Dendritic cell treated with granulocyte-macrophage colony-stimulating factor and Interleukin-4, amounts not matched to agents 40 ng/mL and 50 ng/mL, for 4 days (primary cell): Measurements from ENCODE around the gene ARHGAP8.

Experiments
- H3K27ac Mint-ChIP-seq: one replicate; pipeline ENCODE4 v1.8.0; 2022; ENCODE audit warnings: mild to moderate bottlenecking, mixed read lengths
- H3K27me3 Mint-ChIP-seq: one replicate; pipeline ENCODE4 v1.8.0; 2022; ENCODE audit warnings: mild to moderate bottlenecking, mixed read lengths
- H3K36me3 Mint-ChIP-seq: one replicate; pipeline ENCODE4 v1.8.0; 2022; ENCODE audit warnings: low read depth, mixed read lengths
- H3K4me1 Mint-ChIP-seq: one replicate; pipeline ENCODE4 v1.8.0; 2022; ENCODE audit warnings: low read depth, mixed read lengths
- H3K4me3 Mint-ChIP-seq: one replicate; pipeline ENCODE4 v1.8.0; 2022; ENCODE audit warnings: mild to moderate bottlenecking, moderate library complexity, mixed read lengths
- H3K9me3 Mint-ChIP-seq: one replicate; pipeline ENCODE4 v1.8.0; 2022; ENCODE audit warnings: mixed read lengths
- intact Hi-C: fragments of 100-400 bp; cut with micrococcal nuclease; formaldehyde crosslinking; loops from one replicate; pipeline ENCODE4 v1.15.0; 2022

ARHGAP8 gene

DNA sequence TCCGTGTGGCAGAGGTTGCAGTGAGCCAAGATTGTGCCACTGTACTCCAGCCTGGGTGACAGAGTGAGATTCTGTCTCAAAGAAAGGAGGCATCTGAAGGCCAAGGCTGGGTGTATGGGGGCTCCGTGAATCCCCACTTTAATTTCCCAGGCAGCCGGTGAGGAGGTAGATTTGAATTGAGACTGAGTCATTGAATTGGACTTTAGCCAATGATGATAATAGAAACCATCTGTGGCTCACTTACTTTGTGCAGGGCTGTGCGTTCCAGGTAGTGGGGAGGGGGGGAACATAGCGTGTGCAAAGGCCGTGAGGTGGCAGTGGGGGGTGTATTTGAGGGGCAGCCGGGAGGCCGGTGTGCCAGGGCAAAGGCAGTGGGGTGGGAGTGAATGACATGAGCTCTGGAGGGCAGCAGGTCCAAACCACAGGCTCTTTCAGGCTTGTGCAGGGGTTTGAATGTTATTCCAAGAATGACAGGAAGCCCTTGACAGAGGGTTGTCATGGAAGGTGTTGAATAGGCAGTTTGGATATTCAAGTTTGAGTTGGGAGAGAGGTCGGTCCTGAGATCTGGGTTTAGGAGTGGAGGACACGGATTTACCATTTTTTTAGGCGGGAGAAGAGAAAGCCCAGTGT lies 6.1 kb downstream of the ARHGAP8 start:
- Mint-ChIP-seq H3K27me3 (peaks cover 39% of the 10 kb centered on the region), H3K27ac (no peak overlapping the region), H3K36me3 (no peaks in the 10 kb centered on the region), H3K4me1 (no peaks in the 10 kb centered on the region), H3K4me3 (no peak overlapping the region), H3K9me3 (no peaks in the 10 kb centered on the region)
- intact Hi-C loops, result no loop called here

DNA sequence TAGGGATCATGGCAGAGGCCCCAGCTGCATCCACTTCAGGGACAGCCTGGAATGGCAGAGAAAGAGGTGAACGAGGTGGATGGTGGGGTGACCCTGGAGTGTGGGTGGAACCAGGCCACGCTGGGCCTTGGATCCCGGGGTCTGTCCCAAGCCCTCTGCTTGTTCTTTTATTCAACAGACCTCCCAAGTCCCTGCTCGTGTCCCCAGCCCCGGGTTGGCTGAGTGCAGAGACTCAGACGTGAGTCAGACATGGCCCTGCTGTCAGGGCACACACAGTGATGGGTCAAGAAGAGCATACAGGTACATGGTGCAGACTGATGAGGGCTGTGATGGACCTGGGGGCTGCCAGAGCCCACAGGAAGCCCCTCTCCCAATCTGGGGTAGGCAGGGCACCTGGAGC lies 6.6 kb downstream of the ARHGAP8 start:
- Mint-ChIP-seq H3K4me1 (no peaks in the 10 kb centered on the region), H3K27me3 (peaks cover 35% of the 10 kb centered on the region)

DNA sequence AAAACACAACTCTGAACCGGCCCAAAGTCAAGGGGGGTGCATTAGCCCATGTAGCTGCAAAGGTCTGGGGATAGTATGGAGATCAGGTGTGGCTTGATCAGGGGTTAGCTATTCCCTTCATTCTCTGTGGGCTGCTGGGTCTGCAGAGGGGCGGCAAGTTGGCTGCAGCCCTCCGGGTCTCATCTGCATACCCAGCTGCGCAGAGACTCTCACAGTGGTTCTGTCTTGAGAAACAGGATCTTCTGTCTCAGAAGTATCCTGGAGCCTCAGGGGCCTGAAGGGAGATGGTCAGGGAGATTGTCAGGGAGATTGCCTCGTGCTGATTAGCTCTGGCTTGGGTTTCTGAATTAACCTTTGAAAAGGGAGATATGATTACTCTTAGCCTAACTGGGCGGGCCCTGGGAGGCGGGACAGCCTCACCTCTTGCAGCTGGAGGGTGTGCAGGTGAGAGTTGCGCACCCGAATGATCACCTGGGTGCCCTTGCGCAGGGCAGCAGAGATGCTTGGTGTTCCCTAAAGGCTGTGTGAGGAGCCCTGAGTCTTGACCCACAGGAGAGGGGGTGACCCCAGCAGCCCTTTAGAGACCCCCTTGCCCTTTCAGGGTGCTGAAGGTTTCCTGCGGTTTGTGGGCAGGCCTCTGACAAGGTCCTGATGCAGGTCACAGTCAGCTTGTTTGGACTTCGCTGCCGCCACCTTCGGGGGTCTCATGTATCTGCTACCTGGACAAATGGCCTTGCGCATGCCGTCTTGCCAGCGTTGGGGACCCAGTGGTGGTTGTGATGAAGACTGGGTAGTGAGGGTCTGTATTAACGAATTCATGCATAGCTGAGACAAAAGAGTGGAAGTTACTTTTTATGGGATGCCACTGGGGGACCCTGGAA lies 7.3 kb downstream of the ARHGAP8 start:
- no peak overlapping the region for H3K27ac Mint-ChIP-seq
- H3K4me3 Mint-ChIP-seq, result no peak overlapping the region
- H3K4me1 Mint-ChIP-seq, result peaks cover 2% of the 10 kb centered on the region
- peaks cover 30% of the 10 kb centered on the region for H3K27me3 Mint-ChIP-seq
- intact Hi-C loops, result no loop called here
- no peaks in the 10 kb centered on the region for H3K9me3 Mint-ChIP-seq
- no peaks in the 10 kb centered on the region for H3K36me3 Mint-ChIP-seq

More for the DNA sequence above, 6.6 kb downstream of the ARHGAP8 start:
- Mint-ChIP-seq H3K4me3 (no peak overlapping the region), H3K36me3 (no peaks in the 10 kb centered on the region), H3K27ac (no peak overlapping the region), H3K9me3 (no peaks in the 10 kb centered on the region)
- intact Hi-C loops, result no loop called here

DNA sequence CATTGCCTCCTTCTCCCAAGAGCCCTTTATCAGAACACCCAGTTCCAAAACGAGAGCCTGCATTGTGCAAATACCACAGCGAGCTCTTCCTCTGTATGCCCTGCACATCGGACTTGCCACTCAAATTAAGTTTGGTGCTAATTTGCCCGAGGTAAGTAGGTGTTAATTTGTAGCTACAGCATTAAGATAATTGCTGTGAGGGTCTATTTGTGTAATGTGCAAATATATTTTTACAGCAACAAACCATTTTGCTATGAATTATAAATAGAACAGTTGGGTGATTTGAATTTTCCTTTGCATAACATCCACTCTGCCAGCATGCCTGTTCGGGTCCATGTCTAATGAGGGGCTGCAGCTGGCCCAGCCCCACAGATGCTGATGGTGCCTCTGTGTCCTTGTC lies 8.1 kb downstream of the ARHGAP8 start:
- Mint-ChIP-seq H3K4me3 (no peak overlapping the region), H3K9me3 (no peaks in the 10 kb centered on the region), H3K36me3 (no peaks in the 10 kb centered on the region), H3K27ac (no peak overlapping the region), H3K27me3 (peaks cover 27% of the 10 kb centered on the region), H3K4me1 (peaks cover 7% of the 10 kb centered on the region)
- intact Hi-C loops, result no loop called here

DNA sequence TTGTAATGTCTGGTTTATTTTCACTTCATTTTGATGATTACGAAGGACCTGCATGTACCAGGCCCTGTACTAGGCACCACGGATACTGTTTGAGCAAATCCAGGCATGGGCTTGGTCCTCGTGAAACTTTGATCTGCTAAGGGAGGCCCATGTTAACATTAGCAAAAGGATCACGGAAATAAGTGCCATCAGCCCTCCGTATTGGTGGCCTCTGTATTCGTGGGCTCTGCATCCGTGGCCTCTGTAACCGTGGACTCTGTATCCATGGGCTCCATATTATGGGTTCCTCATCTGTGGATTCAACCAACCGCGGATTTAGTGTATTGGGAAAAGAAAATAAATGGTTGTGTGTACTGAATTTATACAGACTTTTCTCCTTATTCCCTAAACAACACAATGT lies 8.7 kb downstream of the ARHGAP8 start:
- no peaks in the 10 kb centered on the region for H3K9me3 Mint-ChIP-seq

DNA sequence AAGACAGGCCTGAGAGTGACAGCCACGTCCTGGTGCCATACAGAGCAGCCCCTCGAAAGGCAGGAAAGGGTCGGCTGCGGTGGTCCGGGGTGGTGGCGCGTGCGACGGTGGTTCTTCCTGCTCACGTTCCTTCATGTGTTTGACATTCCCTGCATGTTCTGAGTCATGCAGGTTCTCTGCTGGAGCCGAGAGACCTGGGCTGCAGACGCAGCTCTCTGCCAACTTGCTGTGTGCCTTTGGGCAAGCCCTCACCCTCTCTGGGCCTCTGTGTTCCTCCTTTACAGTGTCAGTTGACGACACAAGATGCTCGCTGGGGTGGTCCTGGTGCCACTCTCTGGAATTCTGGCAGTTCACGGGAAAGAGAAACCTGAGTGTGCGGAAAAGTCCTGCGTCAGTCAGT lies 12.0 kb downstream of the ARHGAP8 start:
- peaks cover 17% of the 10 kb centered on the region for H3K27me3 Mint-ChIP-seq
- no peak overlapping the region for H3K4me3 Mint-ChIP-seq
- intact Hi-C loops, result no loop called here
- no peaks in the 10 kb centered on the region for H3K36me3 Mint-ChIP-seq
- H3K27ac Mint-ChIP-seq, result no peak overlapping the region
- peaks cover 7% of the 10 kb centered on the region for H3K4me1 Mint-ChIP-seq
- H3K9me3 Mint-ChIP-seq, result no peaks in the 10 kb centered on the region

More for the DNA sequence above, 8.7 kb downstream of the ARHGAP8 start:
- peaks cover 7% of the 10 kb centered on the region for H3K4me1 Mint-ChIP-seq
- no peak overlapping the region for H3K27ac Mint-ChIP-seq
- H3K27me3 Mint-ChIP-seq, result peaks cover 26% of the 10 kb centered on the region
- no peak overlapping the region for H3K4me3 Mint-ChIP-seq
- intact Hi-C loops, result no loop called here
- H3K36me3 Mint-ChIP-seq, result no peaks in the 10 kb centered on the region

DNA sequence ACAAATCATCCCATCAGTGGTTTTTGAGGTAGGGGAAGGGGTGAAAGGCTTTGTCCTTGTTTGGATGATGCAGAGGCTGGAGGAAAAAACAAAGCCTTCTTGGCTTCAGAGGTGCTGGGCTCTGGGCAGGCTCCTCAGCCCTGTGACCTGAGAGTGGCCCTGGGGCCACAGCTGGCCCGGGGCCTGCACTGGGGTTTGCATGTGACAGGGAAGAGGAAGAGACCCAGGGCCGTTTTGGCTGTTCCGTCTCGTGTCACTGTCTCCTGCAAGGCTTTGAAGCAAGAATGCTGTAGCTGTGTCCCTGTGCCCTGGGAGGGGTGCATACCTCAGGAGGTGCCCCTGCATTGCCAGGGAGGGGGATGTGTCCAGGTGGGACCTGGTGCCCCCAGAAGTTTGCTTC lies 12.6 kb downstream of the ARHGAP8 start:
- Mint-ChIP-seq H3K27me3 (peaks cover 17% of the 10 kb centered on the region), H3K36me3 (no peaks in the 10 kb centered on the region), H3K9me3 (no peaks in the 10 kb centered on the region), H3K4me3 (no peak overlapping the region), H3K27ac (no peak overlapping the region), H3K4me1 (peaks cover 7% of the 10 kb centered on the region)
- intact Hi-C loops, result no loop called here

DNA sequence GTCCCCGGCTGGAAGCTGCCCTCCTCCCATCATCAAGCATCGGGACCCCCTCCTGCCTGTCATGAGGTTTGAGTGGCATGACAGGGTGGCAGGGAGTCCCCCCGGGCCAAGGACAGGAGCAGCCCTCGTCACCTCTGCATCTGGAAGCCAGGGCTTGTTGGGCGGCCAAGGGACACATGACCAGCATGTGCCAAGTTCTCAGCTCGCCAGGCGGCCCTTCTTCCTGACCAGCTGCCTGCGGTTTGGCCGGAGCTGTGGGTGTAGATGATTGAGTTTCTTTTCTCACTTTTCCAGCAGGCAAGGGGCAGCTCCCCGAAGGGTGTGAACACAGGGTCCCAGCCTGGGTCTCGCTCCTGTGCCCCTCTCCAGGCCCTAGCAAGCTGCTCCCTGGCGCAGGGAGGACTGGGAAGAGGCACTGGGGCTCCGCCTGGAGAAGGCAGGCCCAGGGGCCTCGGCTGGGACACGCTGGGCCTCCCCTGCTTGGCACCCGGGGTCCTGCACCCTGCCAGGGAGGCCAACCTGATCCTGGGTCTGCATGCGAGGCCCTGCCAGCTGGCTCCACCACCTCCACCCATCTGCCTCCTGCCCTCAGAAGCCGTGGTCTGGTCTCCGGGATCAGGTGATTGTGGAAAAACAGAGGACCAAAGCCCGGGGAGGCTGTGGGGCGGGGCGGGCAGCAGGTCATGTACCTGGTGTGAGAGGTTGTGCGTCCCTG lies 13.4 kb downstream of the ARHGAP8 start:
- intact Hi-C loops, result no loop called here
- H3K27me3 Mint-ChIP-seq, result peaks cover 17% of the 10 kb centered on the region
- no peak overlapping the region for H3K4me3 Mint-ChIP-seq
- H3K9me3 Mint-ChIP-seq, result no peaks in the 10 kb centered on the region
- no peaks in the 10 kb centered on the region for H3K36me3 Mint-ChIP-seq
- H3K27ac Mint-ChIP-seq, result no peak overlapping the region
- peaks cover 7% of the 10 kb centered on the region for H3K4me1 Mint-ChIP-seq

DNA sequence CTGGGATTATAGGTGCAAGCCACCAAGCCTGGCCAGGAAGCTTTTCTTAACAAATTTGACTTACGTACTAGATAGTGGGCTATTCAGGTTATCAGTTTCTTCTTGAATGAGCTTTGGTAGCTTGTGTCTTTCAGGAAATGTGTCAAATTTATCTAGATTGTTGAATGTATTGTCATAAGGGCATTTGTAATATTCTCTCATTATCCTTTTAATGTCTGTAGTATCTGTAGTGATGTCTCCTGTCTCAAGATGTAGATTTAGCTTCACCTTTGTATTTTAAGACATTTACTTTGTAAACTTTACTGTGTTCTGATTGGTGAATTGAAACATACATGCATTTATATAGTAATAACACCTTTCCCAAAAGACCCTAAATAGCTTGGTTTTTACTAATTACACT lies 20.7 kb downstream of the ARHGAP8 start:
- intact Hi-C loops, result no loop called here

DNA sequence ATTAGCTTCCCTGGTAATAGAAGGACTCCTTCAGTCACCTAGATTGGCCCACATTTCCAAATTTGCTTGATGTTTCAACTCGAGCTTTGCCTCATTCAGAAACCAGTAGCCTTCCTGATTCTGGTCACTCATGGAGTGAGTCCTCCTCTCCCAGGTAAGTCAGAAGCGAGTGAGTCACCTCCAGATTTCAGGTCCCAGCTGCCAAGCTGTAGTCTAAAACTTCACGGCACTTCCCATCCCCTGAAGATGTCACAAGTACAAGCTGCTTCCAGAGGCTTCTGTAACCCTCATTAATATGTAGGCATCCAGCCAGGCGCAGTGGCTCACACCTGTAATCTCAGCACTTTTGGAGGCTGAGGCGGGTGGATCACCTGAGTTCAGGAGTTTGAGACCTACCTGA lies 23.5 kb downstream of the ARHGAP8 start:
- Mint-ChIP-seq H3K4me3 (no peak overlapping the region), H3K9me3 (peaks cover 9% of the 10 kb centered on the region), H3K27me3 (peaks cover 2% of the 10 kb centered on the region), H3K36me3 (no peaks in the 10 kb centered on the region), H3K27ac (no peak overlapping the region), H3K4me1 (no peaks in the 10 kb centered on the region)
- intact Hi-C loops, result no loop called here

More for the DNA sequence above, 20.7 kb downstream of the ARHGAP8 start:
- H3K27ac Mint-ChIP-seq, result no peak overlapping the region
- H3K27me3 Mint-ChIP-seq, result peaks cover 2% of the 10 kb centered on the region
- no peak overlapping the region for H3K4me3 Mint-ChIP-seq
- no peaks in the 10 kb centered on the region for H3K4me1 Mint-ChIP-seq
- peaks cover 9% of the 10 kb centered on the region for H3K9me3 Mint-ChIP-seq
- H3K36me3 Mint-ChIP-seq, result no peaks in the 10 kb centered on the region

DNA sequence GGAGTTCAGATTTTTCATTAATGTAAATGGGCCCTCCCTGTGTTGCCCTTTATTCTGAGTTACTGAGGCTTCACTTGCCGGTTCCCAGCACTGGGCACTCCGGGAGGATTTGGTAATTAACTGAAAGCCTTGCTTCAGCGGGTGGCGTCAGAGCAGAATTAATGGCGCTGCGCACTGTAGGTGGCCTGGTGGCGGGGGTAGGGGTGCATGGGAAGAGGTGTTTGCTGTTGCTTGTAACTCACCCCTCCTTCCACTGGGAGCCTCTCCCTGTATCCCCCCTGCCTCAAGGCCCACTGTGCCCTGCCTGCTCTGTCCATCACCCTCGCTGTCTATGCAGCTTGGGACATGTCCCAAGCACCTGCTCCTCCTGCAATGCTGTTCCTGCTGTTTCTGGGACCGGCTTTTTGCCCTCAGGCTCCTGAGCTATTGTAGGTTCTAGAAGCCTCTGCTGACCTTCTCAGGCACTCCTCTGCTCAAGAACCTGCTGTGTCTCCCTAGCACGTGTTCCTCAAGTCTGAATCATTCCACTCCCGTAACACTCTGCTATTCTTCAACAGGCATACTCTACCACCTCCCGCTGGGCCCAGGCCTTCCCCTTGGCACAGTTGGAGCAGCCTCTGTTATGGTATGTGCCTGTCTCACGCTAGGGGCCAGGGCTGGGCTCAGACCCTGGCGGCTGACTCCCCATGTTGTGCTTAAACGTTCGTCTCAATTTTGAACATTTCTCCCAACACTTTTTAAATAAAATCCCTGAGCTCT lies 24.4 kb downstream of the ARHGAP8 start:
- Mint-ChIP-seq H3K4me1 (no peaks in the 10 kb centered on the region), H3K36me3 (no peaks in the 10 kb centered on the region), H3K9me3 (peaks cover 9% of the 10 kb centered on the region), H3K27me3 (peaks cover 2% of the 10 kb centered on the region), H3K4me3 (no peak overlapping the region), H3K27ac (no peak overlapping the region)
- intact Hi-C loops, result no loop called here

DNA sequence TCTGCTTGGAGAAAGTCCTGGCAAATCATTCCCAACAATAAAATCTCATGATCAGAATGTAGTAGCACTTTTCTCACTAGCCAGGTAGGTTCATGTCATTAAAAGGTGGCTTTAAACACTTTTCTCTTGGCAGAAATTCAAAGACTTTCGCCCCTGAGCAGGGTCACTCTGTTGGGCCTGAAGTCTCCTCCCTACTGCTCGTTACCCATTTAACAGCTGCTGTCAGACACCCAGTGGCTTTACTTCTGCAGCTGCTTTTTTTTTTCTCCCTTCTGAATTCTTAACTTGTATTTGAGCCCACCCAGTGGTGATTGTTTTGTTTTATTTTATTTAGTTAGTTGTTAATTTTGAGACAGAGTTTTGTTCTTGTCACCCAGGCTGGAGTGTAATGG lies 25.0 kb downstream of the ARHGAP8 start:
- Mint-ChIP-seq H3K27me3 (peaks cover 2% of the 10 kb centered on the region), H3K4me1 (no peaks in the 10 kb centered on the region), H3K36me3 (no peaks in the 10 kb centered on the region), H3K27ac (no peak overlapping the region), H3K4me3 (no peak overlapping the region), H3K9me3 (peaks cover 9% of the 10 kb centered on the region)
- intact Hi-C loops, result no loop called here

DNA sequence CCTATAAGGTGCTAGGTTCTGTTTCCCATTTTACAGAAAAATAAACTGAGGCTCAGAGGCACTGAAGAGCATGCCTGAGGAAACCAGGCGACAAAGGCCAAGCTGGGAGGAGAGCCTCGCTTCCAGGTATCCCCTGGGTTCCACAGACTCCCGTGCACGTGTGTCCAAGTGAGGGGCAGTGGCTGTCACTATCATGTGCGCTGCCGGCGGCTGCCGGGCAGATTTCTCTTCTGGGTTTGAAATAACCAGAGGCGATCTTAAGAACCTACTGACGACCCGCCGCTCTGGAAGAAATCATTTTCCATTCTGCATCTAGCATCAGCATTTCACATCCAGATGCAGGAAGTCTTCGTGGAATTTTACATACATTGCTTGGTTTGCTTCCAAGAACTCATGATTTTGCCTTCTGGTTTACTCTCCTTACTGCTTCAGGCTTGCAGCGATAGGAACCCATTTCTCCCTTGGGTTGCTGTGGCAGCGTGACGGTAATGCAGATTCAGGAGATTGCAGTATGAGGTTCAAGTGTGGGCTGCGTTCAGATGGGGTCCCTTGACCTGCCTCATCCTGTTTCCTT lies 28.6 kb downstream of the ARHGAP8 start:
- no peaks in the 10 kb centered on the region for H3K36me3 Mint-ChIP-seq
- no peaks in the 10 kb centered on the region for H3K9me3 Mint-ChIP-seq
- no peak overlapping the region for H3K4me3 Mint-ChIP-seq
- no peaks in the 10 kb centered on the region for H3K4me1 Mint-ChIP-seq
- intact Hi-C loops, result no loop called here
- H3K27me3 Mint-ChIP-seq, result no peaks in the 10 kb centered on the region
- H3K27ac Mint-ChIP-seq, result no peak overlapping the region
